K562 (cell line): ENCODE measurements around the gene CDKN2D. TPM values are rescaled to one million over a fixed set of nuclear protein-coding genes. Genes with fewer than 3 reads are reported as not detected.

ENCODE experiments used
- ARID3A ChIP-seq: IDR thresholded peaks from 2 replicates; pipeline ENCODE4 v1.6.1; 2012; ENCODE audit warnings: low read depth, low read length, improper control_type of control experiment, borderline replicate concordance
- CREM ChIP-seq: IDR thresholded peaks from 2 replicates; pipeline ENCODE4 v1.6.1; 2014; ENCODE audit warnings: antibody characterized with exemption, low read depth
- GABPB1 ChIP-seq: sonication (generic); formaldehyde crosslinking; IDR thresholded peaks from 2 replicates; pipeline ENCODE4 v1.8.0; 2022; ENCODE audit warnings: mild to moderate bottlenecking, missing genetic modification reagents
- MTA1 ChIP-seq: fragments of 450-650 bp; IDR thresholded peaks from 2 replicates; pipeline ENCODE4 v1.6.1; 2017; ENCODE audit warnings: borderline replicate concordance
- PCBP2 ChIP-seq: fragments of 200-400 bp; formaldehyde crosslinking; IDR thresholded peaks from 2 replicates; pipeline ENCODE4 v1.6.1; 2018; ENCODE audit warnings: low read length, low read depth, mild to moderate bottlenecking, moderate library complexity; ENCODE audit not compliant: poor library complexity, severe bottlenecking
- SP1 ChIP-seq: sonication (generic); formaldehyde crosslinking; IDR thresholded peaks from 2 replicates; pipeline ENCODE4 v1.8.1; 2022; ENCODE audit warnings: mild to moderate bottlenecking, missing genetic modification reagents
- polyA plus RNA-seq, 8 experiments: library from polyadenylated mRNA; depleted of rRNA in 4 of 8; stranded (reverse) in 5 of 8; unstranded in 3 of 8; fragments of >200 nt; fragmentation: Nextera tagmentation in 2 of 8; fragmentation: Illumina TruSeq in 1 of 8; extraction: Ambion mirVana in 2 of 8; extraction: Trizol in 1 of 8; gene quantifications; 2 replicates each; pipeline versions ENCODE4 v1.2.1 to v1.2.3, GENCODE V29; 2011 to 2014; ENCODE audit warnings: inconsistent platforms in 1 of 8, missing spikeins in 1 of 8
- total RNA-seq, 7 experiments: library from RNA; depleted of rRNA in 6 of 7; stranded (reverse); fragments of >200 nt in 6 of 7; fragmentation: Illumina TruSeq in 2 of 7; extraction: Trizol in 2 of 7; gene quantifications; 2 replicates each; pipeline versions ENCODE4 v1.2.1 to v1.2.3, GENCODE V29; 2011 to 2021; ENCODE audit warnings: low replicate concordance in 1 of 7
- TF ChIP-seq, protein P1 (sequence below), 2 experiments: fragments of 450-650 bp in 1 of 2; sonication (generic) in 1 of 2; formaldehyde crosslinking; conservative IDR thresholded peaks; 2 replicates each; pipeline versions ENCODE4 v1.4.0 to v1.8.1; 2020 to 2022; ENCODE audit warnings: mild to moderate bottlenecking in 1 of 2, missing genetic modification reagents in 1 of 2

CDKN2D gene
- total and polyA plus RNA-seq, 9 of the 15 experiments (the other 6 are each of a cell fraction or from before 2014, with no cell fraction given) = 0.41 to 8.2 (median 3.7) TPM

DNA sequence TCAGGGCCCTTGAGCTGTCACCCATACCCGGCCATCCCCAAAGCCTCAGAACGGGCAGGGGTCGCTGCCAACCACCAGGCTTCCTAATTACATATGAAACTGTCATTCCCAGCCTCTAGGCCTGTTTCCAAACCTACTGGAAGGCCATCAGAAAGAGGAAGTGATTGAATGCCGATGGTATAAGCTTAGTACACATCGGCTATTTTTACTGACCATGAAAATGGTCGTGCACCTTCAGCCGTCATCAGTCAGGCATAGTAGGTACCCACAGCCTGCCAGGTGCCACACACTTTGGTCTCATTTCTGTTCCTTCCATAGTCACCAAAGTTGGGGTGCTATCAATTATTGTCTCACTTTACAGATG, 13.2 kb downstream of the CDKN2D start (continued):
- TF ChIP-seq ARID3A (no peak), MTA1 (no peak), PCBP2 (no peak), SP1 (CRISPR knock-in tag) (0 out of 2 replicates have a peak, but pooled peaks have one; percentile 34), GABPB1 (CRISPR knock-in tag) (no peak), CREM (no peak)
- TF ChIP-seq, protein P1, sequence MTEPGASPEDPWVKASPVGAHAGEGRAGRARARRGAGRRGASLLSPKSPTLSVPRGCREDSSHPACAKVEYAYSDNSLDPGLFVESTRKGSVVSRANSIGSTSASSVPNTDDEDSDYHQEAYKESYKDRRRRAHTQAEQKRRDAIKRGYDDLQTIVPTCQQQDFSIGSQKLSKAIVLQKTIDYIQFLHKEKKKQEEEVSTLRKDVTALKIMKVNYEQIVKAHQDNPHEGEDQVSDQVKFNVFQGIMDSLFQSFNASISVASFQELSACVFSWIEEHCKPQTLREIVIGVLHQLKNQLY (CRISPR knock-in tag; conservative IDR thresholded peaks at IDR 0.05) = no peak
- TF ChIP-seq, all 486 proteins: peak for 2
